Activated effector memory CD4-positive, alpha-beta T cell treated with anti-CD3 and anti-CD28 coated beads, Interleukin-2, amount 50 U/mL, for 16 hours (primary cell): Measurements from ENCODE around the gene TBL3.
"Not testable (repeated sequence)": the region's sequence is repeated elsewhere in the genome, so short reads cannot be mapped to it uniquely, and the experiment has no call there.

ENCODE experiments used
- DNase-seq: peaks from one replicate; pipeline ENCODE4 v3.0.0-alpha.2; 2020

TBL3 gene

GRCh38 chr16:2002406-2003230 is 30.8 kb downstream of the TBL3 start:
- no peak for DNase-seq

DNA sequence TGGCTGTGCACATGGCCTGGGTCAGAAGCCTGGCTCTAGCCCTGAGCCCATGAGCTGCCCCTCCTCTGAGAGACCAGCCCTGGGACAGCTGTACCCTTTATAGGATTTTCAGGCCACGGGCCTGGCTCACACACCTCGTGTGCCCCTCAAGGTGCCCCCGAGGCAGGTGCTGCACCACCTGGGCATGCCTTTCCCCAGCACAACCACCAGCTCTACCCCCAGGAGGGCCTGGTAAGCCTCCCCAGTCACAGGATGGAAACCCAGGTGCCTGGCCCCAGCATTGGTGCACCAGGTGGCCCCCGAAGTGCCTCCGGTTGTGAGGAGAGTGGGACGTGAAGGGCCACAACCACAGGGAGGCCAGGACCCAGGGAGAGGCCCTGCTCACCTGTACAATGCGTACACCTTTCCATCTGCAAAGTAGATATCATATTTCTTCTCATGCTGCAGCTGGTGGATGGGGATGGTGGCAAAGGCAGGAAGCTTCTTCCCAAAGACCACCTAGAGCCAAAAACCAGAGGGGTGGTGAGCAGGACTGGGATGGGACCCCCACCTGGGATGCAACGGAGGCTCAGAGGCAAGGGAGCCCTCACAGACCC is 31.5 kb downstream of the TBL3 start:
- no peak for DNase-seq

- DNase-seq: peak; percentile 95
Observed at GRCh38 chr16:2003827-2004641, 32.2 kb downstream of the TBL3 start.

DNA sequence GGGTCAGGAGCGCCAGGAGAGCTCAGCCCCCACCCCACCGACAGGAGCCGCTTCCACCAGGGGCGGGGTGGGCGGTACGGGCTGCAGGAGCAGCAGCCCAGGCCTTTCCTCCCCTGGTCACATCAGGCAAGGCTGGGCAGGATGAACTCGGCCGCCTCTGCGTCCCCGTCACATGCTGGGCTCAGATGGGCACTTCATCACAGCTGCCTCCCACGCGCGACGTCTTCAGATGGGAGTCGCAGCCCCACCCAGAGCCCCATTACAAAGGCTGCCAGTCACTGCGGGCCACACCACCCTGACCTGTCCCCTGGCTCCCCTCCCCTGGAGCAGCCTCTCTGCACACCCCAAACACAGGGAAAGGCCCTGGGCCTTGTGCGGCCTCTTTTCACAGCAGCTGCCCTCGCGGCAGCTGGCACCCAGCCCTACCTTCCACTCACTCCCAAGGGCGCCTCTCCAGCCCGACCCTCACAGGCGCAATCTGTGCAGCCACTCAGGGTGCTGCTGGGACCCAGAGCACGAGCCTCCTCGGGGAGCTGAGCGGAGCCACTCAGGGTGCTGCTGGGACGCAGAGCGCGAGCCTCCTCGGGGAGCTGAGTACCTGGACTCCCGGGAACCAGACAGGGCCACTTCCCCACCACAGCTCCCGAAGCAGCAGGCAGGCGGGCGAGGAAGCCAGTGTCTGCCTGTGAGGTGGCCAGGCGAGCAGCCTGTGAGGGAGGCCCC is 33.1 kb downstream of the TBL3 start:
- DNase-seq: no peak

- no peak for DNase-seq
Observed at GRCh38 chr16:2005646-2006045, 33.8 kb downstream of the TBL3 start.

DNA sequence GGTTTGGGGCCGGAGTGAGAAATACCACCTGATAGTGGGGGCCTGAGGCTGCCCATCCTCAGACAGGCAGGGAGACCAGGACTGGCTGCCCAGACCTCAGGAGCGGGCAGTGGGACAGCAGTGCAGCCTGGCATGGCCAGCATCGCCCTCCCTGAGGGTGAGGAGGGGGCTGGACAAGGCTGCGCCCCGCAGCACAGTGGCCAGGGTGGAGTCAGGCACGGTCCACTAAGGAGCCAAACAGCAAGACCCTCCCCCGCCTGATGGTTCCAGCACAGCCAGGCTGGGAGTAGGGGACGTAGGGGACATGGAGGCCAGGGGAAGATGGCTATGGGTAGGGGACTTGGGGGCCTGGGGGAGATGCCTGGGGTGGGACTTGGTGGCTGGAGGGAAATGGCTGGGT is 34.5 kb downstream of the TBL3 start:
- DNase-seq: no peak

DNA sequence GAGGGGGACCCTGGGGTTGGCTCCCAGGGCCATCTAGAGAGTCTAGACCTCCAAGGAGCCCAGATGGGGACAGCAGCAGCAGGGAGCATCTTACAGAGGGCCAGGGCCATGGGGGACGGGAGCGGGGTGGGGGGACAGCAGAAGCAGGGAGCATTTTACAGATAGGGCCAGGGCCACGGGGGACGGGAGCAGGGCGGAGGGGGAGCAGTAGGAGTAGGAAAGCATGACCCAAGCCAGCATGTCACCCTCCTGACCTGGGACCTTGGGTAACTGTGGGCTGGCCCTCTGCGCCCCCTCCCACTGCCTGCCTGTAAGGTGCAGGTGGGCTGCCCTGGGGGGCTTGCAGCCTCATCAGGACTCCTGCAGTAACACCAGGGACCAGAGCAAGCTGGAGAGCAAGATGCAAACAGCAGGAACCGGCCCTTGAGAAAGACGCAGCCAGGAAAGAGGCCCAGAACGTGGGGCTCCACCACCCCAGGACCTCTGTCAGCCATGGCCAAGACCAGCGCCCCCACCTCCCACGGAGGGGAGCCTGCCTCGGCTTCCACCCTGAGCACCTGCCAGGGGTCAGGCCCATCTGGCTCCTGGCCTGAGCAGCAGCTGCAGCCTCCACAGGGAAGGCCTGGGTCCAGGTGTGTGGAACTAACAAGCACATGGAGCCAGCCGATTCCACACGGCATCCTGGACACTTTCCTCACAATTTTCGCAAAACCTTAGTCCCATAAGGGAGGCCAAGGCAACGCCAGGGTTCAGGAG is 35.4 kb downstream of the TBL3 start:
- DNase-seq: no peak

GRCh38 chr16:2008009-2008526 is 36.2 kb downstream of the TBL3 start:
- DNase-seq: peak; percentile 73

DNA sequence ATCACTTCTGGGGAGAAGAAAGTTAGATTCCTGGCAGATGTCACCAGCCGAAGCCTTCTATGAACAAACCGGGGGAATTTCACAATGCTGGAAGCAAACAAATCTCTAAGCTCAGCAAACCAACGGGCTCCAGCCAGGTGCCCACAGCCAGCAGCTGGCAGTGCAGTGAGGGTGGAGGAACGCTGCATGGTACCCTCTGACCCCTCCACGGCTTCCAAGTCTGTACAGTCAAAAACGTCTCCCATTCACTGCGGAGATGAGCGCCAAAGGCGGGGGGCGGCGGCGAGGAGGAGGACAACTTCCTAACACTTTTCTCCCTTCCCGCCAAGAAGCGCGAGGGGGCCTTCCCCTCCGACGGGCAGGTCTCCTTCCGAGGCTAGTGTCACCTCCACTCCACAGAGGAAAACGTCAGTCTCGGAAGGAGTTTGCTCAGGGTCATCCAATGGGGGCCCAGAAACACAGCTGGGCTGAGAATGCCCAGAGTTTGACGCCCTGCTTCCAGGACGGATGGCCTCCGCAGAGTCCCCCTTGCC is 36.8 kb downstream of the TBL3 start:
- peak; percentile 75 for DNase-seq

DNA sequence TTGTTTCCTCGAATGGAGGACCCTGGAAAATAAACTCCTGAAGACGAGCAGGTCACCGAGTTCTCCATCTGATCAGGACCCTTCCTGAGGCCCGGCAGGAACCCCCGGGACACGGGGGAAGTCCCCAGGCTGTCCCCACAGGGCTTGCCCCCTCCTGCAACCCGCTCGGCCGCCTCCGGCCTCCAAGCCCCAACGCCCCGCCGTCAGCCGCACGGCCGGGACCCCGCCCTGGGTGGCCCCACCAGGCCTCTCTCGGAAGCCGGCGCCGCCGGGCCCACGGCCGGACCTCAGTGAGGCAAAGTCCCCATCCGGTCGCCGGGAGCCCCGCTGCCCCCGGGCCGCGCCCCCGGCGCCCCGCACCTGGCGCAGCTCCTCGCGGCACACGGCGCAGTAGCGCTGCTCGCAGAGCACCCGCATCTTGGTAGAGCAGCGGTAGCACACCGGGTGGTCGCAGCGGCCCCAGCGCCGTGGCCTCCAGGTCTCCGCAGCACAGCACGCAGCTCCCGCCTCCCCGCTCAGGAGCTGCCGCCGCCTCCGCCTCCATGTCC is 37.4 kb downstream of the TBL3 start:
- DNase-seq: peak; percentile 77

DNA sequence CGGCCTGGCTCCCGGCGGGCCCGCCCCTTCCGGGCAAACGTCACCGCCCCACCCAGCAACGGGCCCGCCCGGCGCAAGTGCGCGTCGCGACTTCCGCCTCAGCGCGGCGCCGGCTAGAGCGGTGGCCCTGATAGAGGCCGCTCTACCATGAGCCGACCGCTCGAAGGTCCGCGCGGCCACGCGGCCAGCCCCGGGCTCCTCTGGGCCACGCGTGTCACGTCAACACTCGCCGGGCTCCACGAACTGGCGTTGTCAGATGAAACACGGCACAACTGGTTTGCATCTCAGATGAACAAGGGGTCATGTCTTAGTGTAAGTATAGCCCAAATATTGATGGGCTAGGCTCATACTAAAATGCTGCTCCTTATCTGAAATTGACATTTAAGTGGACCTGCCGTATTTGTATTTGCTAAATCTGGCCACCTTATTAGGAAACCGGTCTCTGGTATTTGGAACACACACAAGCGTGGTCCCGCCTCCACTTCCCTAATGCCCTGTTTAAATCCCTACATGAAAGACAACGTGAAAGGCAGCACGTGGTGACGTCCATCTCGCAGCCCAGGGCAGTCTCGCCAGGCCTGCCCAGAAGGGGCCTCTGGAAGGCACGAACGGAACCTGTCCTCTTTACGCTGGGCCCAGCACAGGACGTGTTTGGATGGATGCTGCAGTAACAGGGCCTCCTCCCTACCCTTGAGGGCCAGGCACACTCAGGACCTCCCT is 38.1 kb downstream of the TBL3 start, which contains the start of gene ZNF598:
Gene ZNF598 (minus strand): TSS at position 31 of the 720 bp plus-strand sequence.
- peak; percentile 93 for DNase-seq

- DNase-seq: not testable (repeated sequence)
Observed at GRCh38 chr16:2011726-2012125, 39.9 kb downstream of the TBL3 start.

- DNase-seq: no peak
Observed at GRCh38 chr16:2013527-2013926, 41.7 kb downstream of the TBL3 start.

DNA sequence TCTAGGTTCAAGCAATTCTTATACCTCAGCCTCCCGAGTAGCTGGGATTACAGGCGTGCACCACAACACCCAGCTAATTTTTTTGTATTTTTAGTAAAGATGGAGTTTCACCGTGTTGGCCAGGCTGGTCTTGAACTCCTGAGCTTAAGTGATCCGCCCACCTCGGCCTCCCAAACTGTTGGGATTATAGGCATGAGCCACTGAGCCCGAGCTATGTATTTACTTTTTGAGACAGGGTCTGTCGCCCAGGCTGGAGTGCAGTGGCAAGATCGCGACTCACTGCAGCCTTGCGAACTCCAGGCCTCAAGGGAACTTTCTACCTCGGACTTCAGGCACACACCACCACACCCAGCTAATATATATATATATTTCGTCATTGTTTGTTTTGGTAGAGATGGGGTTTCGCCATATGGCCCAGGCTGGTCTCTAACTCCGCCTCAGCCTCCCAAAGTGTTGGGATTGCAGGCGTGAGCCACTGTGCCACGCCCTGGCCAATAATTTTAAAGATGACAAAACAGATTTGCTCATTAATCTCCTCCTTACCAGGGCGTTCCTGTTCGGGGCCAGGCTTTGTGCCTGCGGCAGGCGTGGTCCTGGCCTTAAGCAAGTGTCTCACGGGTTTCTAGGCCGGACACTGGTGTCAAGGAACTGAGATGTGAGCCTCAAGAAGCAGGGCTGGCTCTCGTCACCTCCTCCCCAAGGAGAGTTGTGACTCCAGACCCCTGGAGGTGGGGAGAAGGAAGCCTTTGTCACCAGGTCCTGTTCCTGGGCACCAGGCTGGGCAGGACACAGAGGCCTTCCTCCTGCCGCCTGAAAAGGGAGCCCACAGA is 43.5 kb downstream of the TBL3 start:
- no peak for DNase-seq

GRCh38 chr16:2015947-2016208 is 44.0 kb downstream of the TBL3 start:
- DNase-seq: no peak

DNA sequence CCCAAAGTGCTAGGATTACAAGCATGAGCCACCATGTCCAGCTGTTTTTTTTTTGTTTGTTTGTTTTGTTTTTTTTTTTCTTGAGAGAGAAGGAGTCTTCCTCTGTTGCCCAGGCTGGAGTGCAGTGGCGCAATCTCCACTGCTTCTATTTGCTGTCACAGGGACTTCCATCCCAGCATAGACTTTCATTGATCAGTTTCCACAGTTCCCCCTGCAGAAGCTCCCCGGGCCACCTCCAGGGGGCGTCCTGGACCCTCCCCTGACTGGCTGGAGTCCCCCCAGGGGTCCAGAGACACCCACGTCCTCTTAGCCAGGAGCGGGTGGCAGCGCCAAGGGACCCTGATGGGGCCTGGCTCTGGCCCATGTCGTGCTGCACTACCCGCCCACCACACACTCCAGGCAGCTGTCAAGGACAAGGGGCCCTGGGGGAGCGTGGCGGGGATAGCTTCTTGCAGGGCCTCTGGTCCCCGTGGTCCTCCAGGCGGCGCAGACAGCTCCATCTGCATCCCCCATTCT is 44.6 kb downstream of the TBL3 start:
- DNase-seq: peak; percentile 72

- DNase-seq: peak; percentile 74
Observed at GRCh38 chr16:2019518-2019920, 47.7 kb downstream of the TBL3 start, which contains the start of gene NPW. TSS of gene NPW (plus strand) at chr16:2019785.

- DNase-seq: no peak
Observed at GRCh38 chr16:2019921-2020831, 48.3 kb downstream of the TBL3 start.

- no peak for DNase-seq
Observed at GRCh38 chr16:2022723-2023091, 50.9 kb downstream of the TBL3 start.
